ENCODE data around the gene CBL. TPM values are rescaled to one million over a fixed set of nuclear protein-coding genes. Genes with fewer than 3 reads are reported as not detected.
A peak's percentile ranks its signal among the peaks of the same experiment; 100 is the strongest.

The CBL gene
- polyA plus RNA-seq, 3 donors: 7.6 to 24.0 (median 23.1) TPM

DNA sequence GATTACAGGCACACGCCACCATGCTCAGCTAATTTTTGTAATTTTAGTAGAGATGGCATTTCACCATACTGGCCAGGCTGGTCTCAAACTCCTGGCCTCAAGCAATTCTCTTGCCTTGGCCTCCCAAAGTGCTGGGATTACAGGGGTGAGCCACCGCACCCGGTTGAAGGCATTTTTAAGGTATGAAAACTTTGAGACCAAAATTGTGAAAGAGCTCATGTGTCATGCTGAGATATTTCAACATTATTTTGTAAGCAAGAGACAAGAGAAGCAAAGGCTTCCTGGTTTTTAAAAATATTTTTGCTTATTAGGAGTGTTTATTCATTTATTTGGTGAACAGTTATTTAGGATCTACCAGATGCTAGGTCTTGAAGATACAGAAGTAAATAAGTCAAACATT is 14.0 kb upstream of the CBL start:
- peaks cover 1 to 3% of the 10 kb centered on the region in 2 donors for H3K36me3 Mint-ChIP-seq
- no peak overlapping the region for H3K4me3 ChIP-seq (replicated peaks in 1 of 3; ENCODE audit: low read depth in 2 of 3, low read length in 3 of 3)
- H3K27me3 ChIP-seq (ENCODE audit: control insufficient read depth in 2 of 2, insufficient read depth in 2 of 2, low read length in 2 of 2): no peaks in the 10 kb centered on the region
- TF ChIP-seq, protein P1, sequence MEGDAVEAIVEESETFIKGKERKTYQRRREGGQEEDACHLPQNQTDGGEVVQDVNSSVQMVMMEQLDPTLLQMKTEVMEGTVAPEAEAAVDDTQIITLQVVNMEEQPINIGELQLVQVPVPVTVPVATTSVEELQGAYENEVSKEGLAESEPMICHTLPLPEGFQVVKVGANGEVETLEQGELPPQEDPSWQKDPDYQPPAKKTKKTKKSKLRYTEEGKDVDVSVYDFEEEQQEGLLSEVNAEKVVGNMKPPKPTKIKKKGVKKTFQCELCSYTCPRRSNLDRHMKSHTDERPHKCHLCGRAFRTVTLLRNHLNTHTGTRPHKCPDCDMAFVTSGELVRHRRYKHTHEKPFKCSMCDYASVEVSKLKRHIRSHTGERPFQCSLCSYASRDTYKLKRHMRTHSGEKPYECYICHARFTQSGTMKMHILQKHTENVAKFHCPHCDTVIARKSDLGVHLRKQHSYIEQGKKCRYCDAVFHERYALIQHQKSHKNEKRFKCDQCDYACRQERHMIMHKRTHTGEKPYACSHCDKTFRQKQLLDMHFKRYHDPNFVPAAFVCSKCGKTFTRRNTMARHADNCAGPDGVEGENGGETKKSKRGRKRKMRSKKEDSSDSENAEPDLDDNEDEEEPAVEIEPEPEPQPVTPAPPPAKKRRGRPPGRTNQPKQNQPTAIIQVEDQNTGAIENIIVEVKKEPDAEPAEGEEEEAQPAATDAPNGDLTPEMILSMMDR (IDR thresholded peaks at IDR 0.05): no peak
- no peaks in the 10 kb centered on the region for H3K79me2 ChIP-seq (ENCODE audit: insufficient read depth, low read length)
- peaks cover 3 to 12% (median 8%) of the 10 kb centered on the region in 3 donors for H3K27me3 Mint-ChIP-seq (ENCODE audit: low read depth in 3 of 3)
- 6% methylated on average over 2 of the region's 3 CpGs for WGBS (ENCODE audit: insufficient coverage)
- H3K27ac ChIP-seq (ENCODE audit: low read depth in 1 of 2, low read length in 2 of 2): peak overlapping the region; percentile 83 to 90
- H3K4me1 ChIP-seq (ENCODE audit: control insufficient read depth in 1 of 2, insufficient read depth in 2 of 2, low read length in 2 of 2): peaks cover 47 to 58% of the 10 kb centered on the region in 2 donors
- H3K36me3 ChIP-seq (replicated peaks in 1 of 2; ENCODE audit: control insufficient read depth in 1 of 2, insufficient read depth in 2 of 2, low read length in 2 of 2): no peaks in the 10 kb centered on the region
- intact Hi-C loops (cut with micrococcal nuclease): loop anchor here (10.0 kb wide), 2 partner anchors 47 to 97 kb away; partner anchors contain the start of gene ABCG4 (in 2 of the 2)
- peaks cover 64% of the 10 kb centered on the region for H3K4me1 Mint-ChIP-seq
- peak overlapping the region; percentile 4 for H3K4me2 ChIP-seq (replicated peaks; ENCODE audit: extremely low read depth, low read length, poor library complexity, severe bottlenecking)
- peak; percentile 77 to 90 (median 83) for DNase-seq
- peak overlapping the region; percentile 89 to 96 (median 94) for H3K27ac Mint-ChIP-seq
- H2AFZ ChIP-seq (ENCODE audit: insufficient read depth, low read depth, low read length, poor library complexity, severe bottlenecking): peak overlapping the region; percentile 7
- no peaks in the 10 kb centered on the region for H3K9me3 ChIP-seq (replicated peaks in 1 of 2; ENCODE audit: control insufficient read depth in 1 of 2, insufficient read depth in 1 of 2, low read length in 2 of 2)
- peaks cover 0 to 3% (median 0%) of the 10 kb centered on the region in 7 donors for H3K9me3 Mint-ChIP-seq
- peak overlapping the region in 1 of 2 donors; percentile 35 for H3K4me3 Mint-ChIP-seq
- peak overlapping the region; percentile 48 for H3K9ac ChIP-seq (ENCODE audit: insufficient read depth, low read length, poor library complexity, severe bottlenecking)
- no peaks in the 10 kb centered on the region for H4K20me1 ChIP-seq (ENCODE audit: insufficient read depth, low read length)

DNA sequence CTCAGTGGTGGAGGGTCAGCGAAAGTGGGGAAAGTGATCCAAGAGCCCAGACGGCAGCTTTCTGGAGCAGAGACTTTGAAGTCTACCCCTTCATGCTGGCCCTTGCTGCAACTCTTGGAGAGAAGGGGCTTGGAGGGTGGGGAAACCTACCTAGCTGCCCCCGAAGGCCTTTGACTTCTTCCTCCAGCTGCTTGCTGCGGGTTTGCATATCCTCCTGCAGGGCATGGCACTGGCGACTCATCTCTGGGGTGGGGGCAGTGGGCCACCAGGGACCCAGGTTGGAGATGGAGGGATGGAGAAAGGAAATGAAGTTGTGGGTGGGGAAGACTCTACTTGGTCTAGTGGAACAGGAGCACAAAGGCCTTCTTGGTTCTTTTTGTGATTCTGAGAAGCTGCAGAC is 13.1 kb upstream of the CBL start:
- TF ChIP-seq, protein P1 (IDR thresholded peaks at IDR 0.05): no peak
- Mint-ChIP-seq H3K4me1 (peaks cover 66% of the 10 kb centered on the region), H3K4me3 (no peak overlapping the region), H3K27me3 (ENCODE audit: low read depth in 3 of 3) (peaks cover 0 to 12% (median 8%) of the 10 kb centered on the region in 3 donors), H3K9me3 (peaks cover 0 to 3% (median 0%) of the 10 kb centered on the region in 7 donors), H3K36me3 (peaks cover 1 to 3% of the 10 kb centered on the region in 2 donors), H3K27ac (peak overlapping the region; percentile 89 to 96 (median 94))
- no peaks in the 10 kb centered on the region for H4K20me1 ChIP-seq (ENCODE audit: insufficient read depth, low read length)
- H3K27me3 ChIP-seq (ENCODE audit: control insufficient read depth in 2 of 2, insufficient read depth in 2 of 2, low read length in 2 of 2): no peaks in the 10 kb centered on the region
- no peaks in the 10 kb centered on the region for H3K9me3 ChIP-seq (replicated peaks in 1 of 2; ENCODE audit: control insufficient read depth in 1 of 2, insufficient read depth in 1 of 2, low read length in 2 of 2)
- intact Hi-C loops (cut with micrococcal nuclease): loop anchor here (10.0 kb wide), 2 partner anchors 48 to 98 kb away; partner anchors contain the start of gene ABCG4 (in 2 of the 2)
- 100% methylated on average over 1 of the region's 5 CpGs for WGBS (ENCODE audit: insufficient coverage)
- H3K4me2 ChIP-seq (replicated peaks; ENCODE audit: extremely low read depth, low read length, poor library complexity, severe bottlenecking): peak overlapping the region; percentile 4
- H3K36me3 ChIP-seq (replicated peaks in 1 of 2; ENCODE audit: control insufficient read depth in 1 of 2, insufficient read depth in 2 of 2, low read length in 2 of 2): no peaks in the 10 kb centered on the region
- peaks cover 49 to 62% of the 10 kb centered on the region in 2 donors for H3K4me1 ChIP-seq (ENCODE audit: control insufficient read depth in 1 of 2, insufficient read depth in 2 of 2, low read length in 2 of 2)
- no peak overlapping the region for H3K4me3 ChIP-seq (replicated peaks in 1 of 3; ENCODE audit: low read depth in 2 of 3, low read length in 3 of 3)
- H3K9ac ChIP-seq (ENCODE audit: insufficient read depth, low read length, poor library complexity, severe bottlenecking): no peak overlapping the region
- H2AFZ ChIP-seq (ENCODE audit: insufficient read depth, low read depth, low read length, poor library complexity, severe bottlenecking): no peak overlapping the region
- DNase-seq: no peak
- peak overlapping the region; percentile 83 to 90 for H3K27ac ChIP-seq (ENCODE audit: low read depth in 1 of 2, low read length in 2 of 2)
- no peaks in the 10 kb centered on the region for H3K79me2 ChIP-seq (ENCODE audit: insufficient read depth, low read length)

All from CD14-positive monocyte (primary cell).